IPS-15b (cell line): ENCODE results near the gene ARMC3.

Experiments used
- H3K27me3 ChIP-seq: one replicate; pipeline ENCODE4 v1.6.1; 2013; ENCODE audit warnings: low read length; ENCODE audit not compliant: control insufficient read depth, insufficient read depth
- H3K36me3 ChIP-seq: one replicate; pipeline ENCODE4 v1.6.1; 2013; ENCODE audit warnings: low read length; ENCODE audit not compliant: control insufficient read depth, insufficient read depth
- H3K4me1 ChIP-seq: one replicate; pipeline ENCODE4 v1.6.1; 2013; ENCODE audit warnings: mild to moderate bottlenecking, low read length; ENCODE audit not compliant: control insufficient read depth, insufficient read depth
- H3K4me3 ChIP-seq: one replicate; pipeline ENCODE4 v1.5.1; 2013; ENCODE audit warnings: low read depth, low read length
- H3K9ac ChIP-seq: one replicate; pipeline ENCODE4 v1.6.1; 2013; ENCODE audit warnings: low read depth, mild to moderate bottlenecking, low read length
- H3K9me3 ChIP-seq: one replicate; pipeline ENCODE4 v1.6.1; 2013; ENCODE audit warnings: mild to moderate bottlenecking, low read length; ENCODE audit not compliant: control insufficient read depth, insufficient read depth

Gene ARMC3

GRCh38 chr10:23037152-23037551, 109.3 kb downstream of the ARMC3 start:
- Histone ChIP-seq H3K9me3 (no peaks in the 10 kb centered on the region), H3K9ac (no peak overlapping the region), H3K36me3 (no peaks in the 10 kb centered on the region), H3K4me1 (no peaks in the 10 kb centered on the region), H3K4me3 (no peak overlapping the region), H3K27me3 (no peaks in the 10 kb centered on the region)

GRCh38 chr10:23037561-23037960, 109.7 kb downstream of the ARMC3 start:
- no peak overlapping the region for H3K9ac ChIP-seq
- no peaks in the 10 kb centered on the region for H3K27me3 ChIP-seq
- no peaks in the 10 kb centered on the region for H3K4me1 ChIP-seq
- no peaks in the 10 kb centered on the region for H3K36me3 ChIP-seq
- no peaks in the 10 kb centered on the region for H3K9me3 ChIP-seq
- no peak overlapping the region for H3K4me3 ChIP-seq

- Histone ChIP-seq H3K4me3 (no peak overlapping the region), H3K36me3 (no peaks in the 10 kb centered on the region), H3K27me3 (no peaks in the 10 kb centered on the region), H3K9me3 (no peaks in the 10 kb centered on the region), H3K4me1 (no peaks in the 10 kb centered on the region), H3K9ac (no peak overlapping the region)
Measured at GRCh38 chr10:23038172-23038571, 110.3 kb downstream of the ARMC3 start.

GRCh38 chr10:23040002-23040401, 112.1 kb downstream of the ARMC3 start:
- no peaks in the 10 kb centered on the region for H3K9me3 ChIP-seq
- no peaks in the 10 kb centered on the region for H3K4me1 ChIP-seq
- no peak overlapping the region for H3K4me3 ChIP-seq
- H3K9ac ChIP-seq: no peak overlapping the region
- H3K27me3 ChIP-seq: no peaks in the 10 kb centered on the region
- no peaks in the 10 kb centered on the region for H3K36me3 ChIP-seq

- Histone ChIP-seq H3K4me3 (no peak overlapping the region), H3K9me3 (no peaks in the 10 kb centered on the region), H3K9ac (no peak overlapping the region), H3K27me3 (no peaks in the 10 kb centered on the region), H3K36me3 (no peaks in the 10 kb centered on the region), H3K4me1 (peaks cover 3% of the 10 kb centered on the region)
Measured at GRCh38 chr10:23046027-23046426, 118.2 kb downstream of the ARMC3 start.

- H3K4me1 ChIP-seq: peaks cover 6% of the 10 kb centered on the region
- no peak overlapping the region for H3K9ac ChIP-seq
- no peaks in the 10 kb centered on the region for H3K27me3 ChIP-seq
- no peak overlapping the region for H3K4me3 ChIP-seq
- no peaks in the 10 kb centered on the region for H3K9me3 ChIP-seq
- no peaks in the 10 kb centered on the region for H3K36me3 ChIP-seq
Measured at GRCh38 chr10:23047201-23048050, 119.6 kb downstream of the ARMC3 start.

- H3K36me3 ChIP-seq: no peaks in the 10 kb centered on the region
- no peaks in the 10 kb centered on the region for H3K9me3 ChIP-seq
- H3K4me3 ChIP-seq: no peak overlapping the region
- no peak overlapping the region for H3K9ac ChIP-seq
- H3K4me1 ChIP-seq: peaks cover 6% of the 10 kb centered on the region
- no peaks in the 10 kb centered on the region for H3K27me3 ChIP-seq
Measured at GRCh38 chr10:23048191-23048590, 120.3 kb downstream of the ARMC3 start.

GRCh38 chr10:23051278-23051677, 123.4 kb downstream of the ARMC3 start:
- Histone ChIP-seq H3K9me3 (no peaks in the 10 kb centered on the region), H3K4me3 (no peak overlapping the region), H3K9ac (no peak overlapping the region), H3K27me3 (no peaks in the 10 kb centered on the region), H3K4me1 (peaks cover 17% of the 10 kb centered on the region), H3K36me3 (no peaks in the 10 kb centered on the region)

- H3K27me3 ChIP-seq: no peaks in the 10 kb centered on the region
- H3K4me1 ChIP-seq: peaks cover 17% of the 10 kb centered on the region
- H3K4me3 ChIP-seq: no peak overlapping the region
- no peak overlapping the region for H3K9ac ChIP-seq
- H3K36me3 ChIP-seq: no peaks in the 10 kb centered on the region
- no peaks in the 10 kb centered on the region for H3K9me3 ChIP-seq
Measured at GRCh38 chr10:23051855-23052331, 124.0 kb downstream of the ARMC3 start.

- H3K4me1 ChIP-seq: peaks cover 17% of the 10 kb centered on the region
- H3K4me3 ChIP-seq: no peak overlapping the region
- no peaks in the 10 kb centered on the region for H3K9me3 ChIP-seq
- H3K36me3 ChIP-seq: no peaks in the 10 kb centered on the region
- no peak overlapping the region for H3K9ac ChIP-seq
- no peaks in the 10 kb centered on the region for H3K27me3 ChIP-seq
Measured at GRCh38 chr10:23053036-23053435, 125.2 kb downstream of the ARMC3 start.

GRCh38 chr10:23055424-23056185, 127.8 kb downstream of the ARMC3 start:
- no peaks in the 10 kb centered on the region for H3K27me3 ChIP-seq
- H3K9ac ChIP-seq: peak overlapping the region; percentile 55

GRCh38 chr10:23056186-23056579, 128.3 kb downstream of the ARMC3 start:
- no peaks in the 10 kb centered on the region for H3K36me3 ChIP-seq
- no peak overlapping the region for H3K4me3 ChIP-seq
- no peaks in the 10 kb centered on the region for H3K27me3 ChIP-seq
- peaks cover 30% of the 10 kb centered on the region for H3K4me1 ChIP-seq
- H3K9ac ChIP-seq: no peak overlapping the region
- H3K9me3 ChIP-seq: no peaks in the 10 kb centered on the region

More at GRCh38 chr10:23055424-23056185, 127.8 kb downstream of the ARMC3 start:
- Histone ChIP-seq H3K36me3 (no peaks in the 10 kb centered on the region), H3K4me1 (peaks cover 24% of the 10 kb centered on the region), H3K4me3 (no peak overlapping the region), H3K9me3 (no peaks in the 10 kb centered on the region)
